CD14-positive monocyte (primary cell): ENCODE data around the gene PFDN4. TPM values are rescaled to one million over a fixed set of nuclear protein-coding genes. Genes with fewer than 3 reads are reported as not detected.
"Not testable (repeated sequence)": the region's sequence is repeated elsewhere in the genome, so short reads cannot be mapped to it uniquely, and the experiment has no call there.

Experiments
- DNase-seq, 3 donors: peaks; one replicate each; pipeline ENCODE4 v3.0.0-alpha.2; 2011 to 2022
- H2AFZ ChIP-seq: 2 replicates; pipeline ENCODE4 v1.6.0; 2012; ENCODE audit warnings: mild to moderate bottlenecking, low read depth, low read length, inconsistent platforms; ENCODE audit not compliant: insufficient read depth, poor library complexity, severe bottlenecking
- H3K27ac ChIP-seq, 2 donors: 1 replicate in 1 of 2; 2 replicates in 1 of 2; pipeline ENCODE4 v1.5.1; 2012 to 2013; ENCODE audit warnings: low read length in 2 of 2, control low read depth in 1 of 2, inconsistent platforms in 1 of 2, low read depth in 1 of 2, mild to moderate bottlenecking in 1 of 2
- H3K27me3 ChIP-seq, 2 donors: one replicate each; pipeline versions ENCODE4 v1.6.0 to v1.6.1; 2011 to 2013; ENCODE audit warnings: low read length in 2 of 2; ENCODE audit not compliant: control insufficient read depth in 2 of 2, insufficient read depth in 2 of 2
- H3K36me3 ChIP-seq, 2 donors: replicated peaks in 1 of 2; 1 replicate in 1 of 2; 2 replicates in 1 of 2; pipeline versions ENCODE4 v1.5.1 to v1.6.1; 2012 to 2013; ENCODE audit warnings: low read length in 2 of 2, control low read depth in 1 of 2, inconsistent platforms in 1 of 2, mild to moderate bottlenecking in 1 of 2; ENCODE audit not compliant: insufficient read depth in 2 of 2, control insufficient read depth in 1 of 2
- H3K4me1 ChIP-seq, 2 donors: 1 replicate in 1 of 2; 2 replicates in 1 of 2; pipeline versions ENCODE4 v1.5.1 to v1.6.1; 2012 to 2013; ENCODE audit warnings: low read length in 2 of 2, control low read depth in 1 of 2, inconsistent platforms in 1 of 2, mild to moderate bottlenecking in 1 of 2, moderate library complexity in 1 of 2; ENCODE audit not compliant: insufficient read depth in 2 of 2, control insufficient read depth in 1 of 2
- H3K4me2 ChIP-seq: replicated peaks from 2 replicates; pipeline ENCODE3; 2012; ENCODE audit warnings: low read length, moderate library complexity, mild to moderate bottlenecking; ENCODE audit not compliant: poor library complexity, severe bottlenecking; ENCODE audit errors: extremely low read depth
- H3K4me3 ChIP-seq, 3 experiments: fragments of 200-600 bp in 1 of 3; sonication (generic) in 1 of 3; replicated peaks in 1 of 3; 1 replicate in 2 of 3; 2 replicates in 1 of 3; pipeline ENCODE4 v1.5.1; 2011 to 2013; ENCODE audit warnings: low read length in 3 of 3, mild to moderate bottlenecking in 3 of 3, control low read depth in 2 of 3, low read depth in 2 of 3, inconsistent platforms in 1 of 3, moderate library complexity in 1 of 3
- H3K79me2 ChIP-seq: 2 replicates; pipeline ENCODE4 v1.6.0; 2012; ENCODE audit warnings: mild to moderate bottlenecking, control low read depth, inconsistent platforms, low read length, moderate library complexity; ENCODE audit not compliant: insufficient read depth
- H3K9ac ChIP-seq: 2 replicates; pipeline ENCODE4 v1.6.0; 2017; ENCODE audit warnings: low read length, mild to moderate bottlenecking; ENCODE audit not compliant: insufficient read depth, poor library complexity, severe bottlenecking
- H3K9me3 ChIP-seq, 2 donors: replicated peaks in 1 of 2; 1 replicate in 1 of 2; 2 replicates in 1 of 2; pipeline versions ENCODE4 v1.5.1 to v1.6.1; 2012 to 2013; ENCODE audit warnings: low read length in 2 of 2, control low read depth in 1 of 2; ENCODE audit not compliant: control insufficient read depth in 1 of 2, insufficient read depth in 1 of 2
- H4K20me1 ChIP-seq: 2 replicates; pipeline ENCODE4 v1.6.0; 2012; ENCODE audit warnings: mild to moderate bottlenecking, low read length, control low read depth, moderate library complexity; ENCODE audit not compliant: insufficient read depth
- H3K27ac Mint-ChIP-seq, 7 donors: one replicate each; pipeline ENCODE4 v1.8.0; 2020; ENCODE audit warnings: mild to moderate bottlenecking in 7 of 7, mixed read lengths in 7 of 7, moderate library complexity in 6 of 7, inconsistent platforms in 2 of 7
- H3K27me3 Mint-ChIP-seq, 3 donors: one replicate each; pipeline ENCODE4 v1.8.0; 2021 to 2022; ENCODE audit warnings: low read depth in 3 of 3, mild to moderate bottlenecking in 3 of 3, mixed read lengths in 3 of 3, moderate library complexity in 3 of 3, inconsistent platforms in 1 of 3
- H3K36me3 Mint-ChIP-seq, 2 donors: one replicate each; pipeline ENCODE4 v1.8.0; 2020; ENCODE audit warnings: mixed read lengths in 2 of 2, inconsistent platforms in 1 of 2, mild to moderate bottlenecking in 1 of 2
- H3K4me1 Mint-ChIP-seq: one replicate; pipeline ENCODE4 v1.8.0; 2020; ENCODE audit warnings: mild to moderate bottlenecking, mixed read lengths
- H3K4me3 Mint-ChIP-seq, 2 donors: one replicate each; pipeline ENCODE4 v1.8.0; 2020; ENCODE audit warnings: mild to moderate bottlenecking in 2 of 2, mixed read lengths in 2 of 2, moderate library complexity in 1 of 2
- H3K9me3 Mint-ChIP-seq, 7 donors: one replicate each; pipeline ENCODE4 v1.8.0; 2020 to 2022; ENCODE audit warnings: mixed read lengths in 7 of 7, mild to moderate bottlenecking in 6 of 7, moderate library complexity in 6 of 7, inconsistent platforms in 2 of 7
- WGBS: methylation state at CpG from one replicate; pipeline ENCODE4 v1.1.5; 2013; ENCODE audit warnings: missing lambda C conversion rate; ENCODE audit not compliant: insufficient coverage; 5-methylcytosine and 5-hydroxymethylcytosine counted together
- intact Hi-C, 2 donors: fragments of 100-400 bp; cut with micrococcal nuclease; formaldehyde crosslinking; loops; one replicate each; pipeline versions ENCODE4 v1.15.0 to v1.15.1; 2023
- polyA plus RNA-seq, 3 donors: library from polyadenylated mRNA; depleted of rRNA in 1 of 3; unstranded in 2 of 3; stranded (reverse) in 1 of 3; fragments of 300-500 nt in 2 of 3; fragments of >200 nt in 1 of 3; fragmentation: Illumina TruSeq in 2 of 3; gene quantifications; 1 replicate in 2 of 3; 2 replicates in 1 of 3; pipeline ENCODE4 v1.2.3, GENCODE V29; 2012 to 2021
- TF ChIP-seq, protein P1 (sequence below): fragments of 200-600 bp; IDR thresholded peaks from one replicate; pipeline ENCODE4 v1.8.0; 2022; ENCODE audit warnings: antibody characterized with exemption, mild to moderate bottlenecking

The PFDN4 gene
- polyA plus RNA-seq, 3 donors = 12.6 to 49.0 (median 32.1) TPM

DNA sequence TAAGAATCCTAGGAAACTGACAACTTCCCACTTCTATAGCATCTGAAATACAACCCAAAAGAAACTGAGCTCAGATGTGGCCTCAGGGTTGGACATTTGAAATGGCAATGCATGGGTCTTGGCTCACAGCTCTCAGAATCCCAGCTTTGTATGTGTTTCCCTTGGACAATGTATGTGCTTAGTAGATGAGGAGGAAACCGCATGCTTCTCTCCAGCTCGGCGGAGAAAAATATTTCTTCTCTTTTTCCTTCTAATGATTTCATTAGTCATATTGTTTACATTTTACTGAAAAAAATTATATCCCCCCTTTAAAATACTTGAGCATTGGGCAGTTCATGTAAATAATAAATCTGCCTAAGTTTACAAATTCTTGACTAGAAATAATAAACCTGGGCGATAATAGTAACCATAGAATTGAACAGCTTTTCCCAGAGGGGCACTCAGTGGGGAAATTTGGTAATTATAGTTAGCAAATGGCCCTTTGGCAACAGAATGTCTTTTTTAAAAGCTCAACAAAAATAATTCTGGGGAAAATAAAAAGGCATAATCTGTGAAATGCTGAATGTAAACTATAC lies 55.3 kb downstream of the PFDN4 start:
- H3K27ac Mint-ChIP-seq = peak overlapping the region in 3 of 7 donors; percentile 25 to 41 (median 33)
- Histone ChIP-seq H3K79me2 (no peaks in the 10 kb centered on the region), H3K4me3 (peak overlapping the region in 1 of 3 experiments; percentile 28), H3K4me1 (peaks cover 7 to 21% of the 10 kb centered on the region in 2 donors), H3K9ac (no peak overlapping the region), H4K20me1 (no peaks in the 10 kb centered on the region), H2AFZ (no peak overlapping the region), H3K4me2 (peak overlapping the region; percentile 23), H3K27me3 (peaks cover 0 to 1% of the 10 kb centered on the region in 2 donors), H3K9me3 (no peaks in the 10 kb centered on the region), H3K36me3 (no peaks in the 10 kb centered on the region), H3K27ac (peak overlapping the region in 1 of 2 donors; percentile 18)
- H3K36me3 Mint-ChIP-seq = no peaks in the 10 kb centered on the region
- no peaks in the 10 kb centered on the region for H3K9me3 Mint-ChIP-seq
- TF ChIP-seq, protein P1, sequence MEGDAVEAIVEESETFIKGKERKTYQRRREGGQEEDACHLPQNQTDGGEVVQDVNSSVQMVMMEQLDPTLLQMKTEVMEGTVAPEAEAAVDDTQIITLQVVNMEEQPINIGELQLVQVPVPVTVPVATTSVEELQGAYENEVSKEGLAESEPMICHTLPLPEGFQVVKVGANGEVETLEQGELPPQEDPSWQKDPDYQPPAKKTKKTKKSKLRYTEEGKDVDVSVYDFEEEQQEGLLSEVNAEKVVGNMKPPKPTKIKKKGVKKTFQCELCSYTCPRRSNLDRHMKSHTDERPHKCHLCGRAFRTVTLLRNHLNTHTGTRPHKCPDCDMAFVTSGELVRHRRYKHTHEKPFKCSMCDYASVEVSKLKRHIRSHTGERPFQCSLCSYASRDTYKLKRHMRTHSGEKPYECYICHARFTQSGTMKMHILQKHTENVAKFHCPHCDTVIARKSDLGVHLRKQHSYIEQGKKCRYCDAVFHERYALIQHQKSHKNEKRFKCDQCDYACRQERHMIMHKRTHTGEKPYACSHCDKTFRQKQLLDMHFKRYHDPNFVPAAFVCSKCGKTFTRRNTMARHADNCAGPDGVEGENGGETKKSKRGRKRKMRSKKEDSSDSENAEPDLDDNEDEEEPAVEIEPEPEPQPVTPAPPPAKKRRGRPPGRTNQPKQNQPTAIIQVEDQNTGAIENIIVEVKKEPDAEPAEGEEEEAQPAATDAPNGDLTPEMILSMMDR = no peak
- no peak for DNase-seq
- no CpG with 5 or more reads among the region's 4 CpGs for WGBS
- peaks cover 0 to 1% (median 0%) of the 10 kb centered on the region in 3 donors for H3K27me3 Mint-ChIP-seq
- H3K4me3 Mint-ChIP-seq = peak overlapping the region in 1 of 2 donors; percentile 26
- peaks cover 17% of the 10 kb centered on the region for H3K4me1 Mint-ChIP-seq
- intact Hi-C loops = no loop called here

DNA sequence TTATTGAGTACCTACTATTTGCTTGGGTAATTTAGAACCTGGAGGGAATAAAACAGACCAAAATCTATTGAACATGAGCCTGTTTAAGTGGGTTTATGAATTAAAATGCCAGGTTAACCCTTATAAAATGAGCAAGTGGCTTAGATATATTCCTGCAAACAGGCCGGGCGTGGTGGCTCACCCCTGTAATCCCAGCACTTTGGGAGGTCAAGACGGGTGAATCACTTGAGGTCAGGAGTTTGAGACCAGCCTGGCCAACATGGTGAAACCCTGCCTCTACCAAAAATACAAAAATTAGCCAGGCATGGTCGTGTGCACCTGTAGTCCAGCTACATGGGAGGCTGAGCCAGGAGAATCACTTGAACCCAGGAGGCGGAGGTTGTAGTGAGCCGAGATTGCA lies 57.9 kb downstream of the PFDN4 start:
- H3K4me2 ChIP-seq, H3K4me3 ChIP-seq, H3K9me3 ChIP-seq, H2AFZ ChIP-seq, H3K36me3 ChIP-seq, H3K9me3 Mint-ChIP-seq, H3K27ac Mint-ChIP-seq, H3K9ac ChIP-seq, H3K27ac ChIP-seq, H4K20me1 ChIP-seq, intact Hi-C loops, H3K79me2 ChIP-seq, H3K36me3 Mint-ChIP-seq, DNase-seq, H3K27me3 Mint-ChIP-seq, H3K4me3 Mint-ChIP-seq, H3K27me3 ChIP-seq: not testable (repeated sequence)
- WGBS = 88% methylated on average over 3 of the region's 6 CpGs
- H3K4me1 Mint-ChIP-seq = peaks cover 17% of the 10 kb centered on the region
- peaks cover 7 to 21% of the 10 kb centered on the region in 2 donors for H3K4me1 ChIP-seq
